ENCODE data around the gene TMPRSS6.

Gene TMPRSS6

DNA sequence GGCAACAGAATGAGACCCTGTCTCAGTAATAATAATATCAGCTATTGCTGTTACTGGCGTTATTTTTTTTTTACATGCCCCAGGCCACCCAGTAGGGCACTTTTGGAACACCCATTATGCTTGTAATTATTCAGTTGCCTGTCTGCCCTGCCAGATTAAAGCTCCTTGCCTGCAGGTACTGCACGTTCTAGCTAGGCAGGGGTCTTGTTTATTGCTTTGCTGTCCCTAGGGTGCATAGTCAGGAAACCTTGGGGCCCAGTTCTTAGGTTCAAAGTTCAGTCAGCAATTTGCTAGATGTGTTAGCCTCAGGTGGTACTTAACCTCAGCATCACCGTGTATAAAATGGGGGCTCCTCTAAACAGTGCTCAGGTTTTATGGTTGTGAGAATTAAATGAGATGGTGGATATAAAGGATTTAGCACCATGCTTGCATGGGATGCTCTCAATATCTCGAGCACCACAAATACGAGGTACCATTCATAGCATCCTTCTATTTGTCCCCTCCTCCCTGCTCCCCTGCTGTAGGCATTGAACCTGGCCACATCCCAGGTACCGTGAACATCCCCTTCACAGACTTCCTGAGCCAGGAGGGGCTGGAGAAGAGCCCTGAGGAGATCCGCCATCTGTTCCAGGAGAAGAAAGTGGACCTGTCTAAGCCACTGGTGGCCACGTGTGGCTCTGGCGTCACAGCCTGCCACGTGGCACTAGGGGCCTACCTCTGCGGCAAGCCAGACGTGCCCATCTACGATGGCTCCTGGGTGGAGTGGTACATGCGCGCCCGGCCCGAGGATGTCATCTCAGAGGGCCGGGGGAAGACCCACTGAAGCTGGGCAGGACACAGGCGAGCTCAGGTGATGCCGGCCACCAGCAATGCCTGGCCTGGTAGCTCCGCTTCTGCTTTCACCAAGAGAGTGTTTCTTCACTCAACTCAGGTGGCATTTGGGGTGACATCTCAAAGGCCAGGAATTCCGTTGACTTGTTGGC is 80.5 kb downstream of the TMPRSS6 start:
- no peak overlapping the region for H3K4me3 ChIP-seq (ENCODE audit: low read depth in 1 of 2, low read length in 2 of 2)
- no peaks in the 10 kb centered on the region for H3K27me3 ChIP-seq (ENCODE audit: low read depth, low read length)
- H3K36me3 ChIP-seq (ENCODE audit: control insufficient read depth in 1 of 2, insufficient read depth in 2 of 2, low read length in 2 of 2): peaks cover 27 to 59% of the 10 kb centered on the region in 2 donors
- no peak overlapping the region for H3K27ac ChIP-seq (ENCODE audit: low read length)
- no peaks in the 10 kb centered on the region for H3K9me3 ChIP-seq (ENCODE audit: control insufficient read depth in 1 of 2, low read length in 2 of 2)
- H3K4me1 ChIP-seq (ENCODE audit: control insufficient read depth in 1 of 2, insufficient read depth in 2 of 2, low read length in 2 of 2): no peaks in the 10 kb centered on the region

DNA sequence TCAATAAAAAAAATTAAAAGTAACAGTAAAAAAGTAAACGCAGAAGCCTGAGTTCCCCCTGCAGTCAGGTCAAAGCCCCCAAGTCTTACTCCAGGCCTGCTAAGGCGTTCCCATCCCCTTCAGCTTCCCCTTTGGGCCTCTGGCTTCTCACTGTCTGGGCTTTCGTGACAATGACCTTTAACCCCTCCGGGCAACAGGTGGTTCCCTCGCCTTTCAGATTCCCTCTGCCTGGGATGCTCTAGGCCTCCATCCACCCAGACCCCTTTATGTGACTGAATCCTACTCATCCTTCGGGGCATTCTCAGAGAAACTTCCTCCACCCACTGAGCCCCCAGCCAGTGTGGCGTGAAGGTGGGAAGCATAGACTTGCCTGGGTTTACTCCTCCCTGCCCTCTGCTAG is 82.0 kb downstream of the TMPRSS6 start:
- H3K27me3 ChIP-seq (ENCODE audit: low read depth, low read length): no peaks in the 10 kb centered on the region
- no peak overlapping the region for H3K4me3 ChIP-seq (ENCODE audit: low read depth in 1 of 2, low read length in 2 of 2)
- H3K36me3 ChIP-seq (ENCODE audit: control insufficient read depth in 1 of 2, insufficient read depth in 2 of 2, low read length in 2 of 2): peaks cover 27 to 62% of the 10 kb centered on the region in 2 donors
- no peaks in the 10 kb centered on the region for H3K9me3 ChIP-seq (ENCODE audit: control insufficient read depth in 1 of 2, low read length in 2 of 2)
- H3K4me1 ChIP-seq (ENCODE audit: control insufficient read depth in 1 of 2, insufficient read depth in 2 of 2, low read length in 2 of 2): peaks cover 0 to 2% of the 10 kb centered on the region in 2 donors
- no peak overlapping the region for H3K27ac ChIP-seq (ENCODE audit: low read length)

DNA sequence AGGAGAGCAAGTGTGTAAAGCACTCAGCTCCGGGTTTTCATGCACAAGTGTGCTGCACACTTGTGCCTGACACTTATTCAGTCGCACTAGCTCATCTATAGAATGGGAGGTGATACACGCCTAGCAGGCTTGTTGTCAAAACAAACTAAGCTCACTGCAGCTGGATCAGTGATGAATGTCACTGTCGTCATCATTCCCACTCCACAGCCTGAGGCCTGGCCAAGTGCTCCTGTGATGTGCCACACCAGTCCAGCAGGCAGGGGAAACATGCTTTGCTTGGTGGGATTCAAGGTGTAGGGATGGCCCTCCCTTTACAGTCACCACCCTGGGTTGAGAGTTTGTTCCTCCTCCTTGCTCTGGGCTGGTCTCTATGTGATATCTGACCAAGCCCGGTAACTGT is 83.2 kb downstream of the TMPRSS6 start:
- Histone ChIP-seq H3K9me3 (ENCODE audit: control insufficient read depth in 1 of 2, low read length in 2 of 2) (no peaks in the 10 kb centered on the region), H3K36me3 (ENCODE audit: control insufficient read depth in 1 of 2, insufficient read depth in 2 of 2, low read length in 2 of 2) (peaks cover 27 to 62% of the 10 kb centered on the region in 2 donors), H3K27me3 (ENCODE audit: low read depth, low read length) (no peaks in the 10 kb centered on the region), H3K4me1 (ENCODE audit: control insufficient read depth in 1 of 2, insufficient read depth in 2 of 2, low read length in 2 of 2) (peaks cover 6 to 10% of the 10 kb centered on the region in 2 donors), H3K27ac (ENCODE audit: low read length) (no peak overlapping the region), H3K4me3 (ENCODE audit: low read depth in 1 of 2, low read length in 2 of 2) (no peak overlapping the region)

DNA sequence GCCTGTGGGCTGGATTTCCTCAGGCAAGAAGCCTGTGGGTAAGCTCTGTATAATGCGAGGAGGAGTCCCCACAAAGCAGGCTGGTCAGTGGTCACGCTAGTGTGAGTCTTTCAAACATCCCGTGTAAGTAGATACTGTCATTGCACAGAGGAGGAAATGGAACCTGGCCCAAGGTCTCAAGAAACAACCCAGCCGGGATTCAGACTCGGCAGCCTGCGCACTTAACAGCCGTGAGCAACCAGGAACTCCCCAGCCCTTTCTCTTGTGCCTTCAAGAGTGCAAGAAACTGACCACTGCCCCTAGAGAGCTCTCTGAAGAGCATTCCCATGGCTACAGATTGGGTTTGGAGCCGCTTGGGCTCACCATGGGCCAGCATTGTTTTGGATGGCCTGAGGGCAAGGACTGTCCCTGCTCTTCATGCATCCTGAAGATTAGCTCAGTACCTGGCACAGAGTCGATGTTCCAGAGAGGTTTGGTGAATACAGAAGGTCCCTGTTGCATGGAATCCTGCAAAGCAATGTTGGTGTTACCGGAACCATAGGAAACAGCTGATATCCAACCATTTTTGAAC is 83.9 kb downstream of the TMPRSS6 start:
- no peaks in the 10 kb centered on the region for H3K9me3 ChIP-seq (ENCODE audit: control insufficient read depth in 1 of 2, low read length in 2 of 2)
- H3K36me3 ChIP-seq (ENCODE audit: control insufficient read depth in 1 of 2, insufficient read depth in 2 of 2, low read length in 2 of 2): peaks cover 27 to 59% of the 10 kb centered on the region in 2 donors
- peak overlapping the region; percentile 57 for H3K27ac ChIP-seq (ENCODE audit: low read length)
- H3K4me3 ChIP-seq (ENCODE audit: low read depth in 1 of 2, low read length in 2 of 2): peak overlapping the region in 1 of 2 donors; percentile 8
- H3K27me3 ChIP-seq (ENCODE audit: low read depth, low read length): no peaks in the 10 kb centered on the region
- peaks cover 6 to 12% of the 10 kb centered on the region in 2 donors for H3K4me1 ChIP-seq (ENCODE audit: control insufficient read depth in 1 of 2, insufficient read depth in 2 of 2, low read length in 2 of 2)

DNA sequence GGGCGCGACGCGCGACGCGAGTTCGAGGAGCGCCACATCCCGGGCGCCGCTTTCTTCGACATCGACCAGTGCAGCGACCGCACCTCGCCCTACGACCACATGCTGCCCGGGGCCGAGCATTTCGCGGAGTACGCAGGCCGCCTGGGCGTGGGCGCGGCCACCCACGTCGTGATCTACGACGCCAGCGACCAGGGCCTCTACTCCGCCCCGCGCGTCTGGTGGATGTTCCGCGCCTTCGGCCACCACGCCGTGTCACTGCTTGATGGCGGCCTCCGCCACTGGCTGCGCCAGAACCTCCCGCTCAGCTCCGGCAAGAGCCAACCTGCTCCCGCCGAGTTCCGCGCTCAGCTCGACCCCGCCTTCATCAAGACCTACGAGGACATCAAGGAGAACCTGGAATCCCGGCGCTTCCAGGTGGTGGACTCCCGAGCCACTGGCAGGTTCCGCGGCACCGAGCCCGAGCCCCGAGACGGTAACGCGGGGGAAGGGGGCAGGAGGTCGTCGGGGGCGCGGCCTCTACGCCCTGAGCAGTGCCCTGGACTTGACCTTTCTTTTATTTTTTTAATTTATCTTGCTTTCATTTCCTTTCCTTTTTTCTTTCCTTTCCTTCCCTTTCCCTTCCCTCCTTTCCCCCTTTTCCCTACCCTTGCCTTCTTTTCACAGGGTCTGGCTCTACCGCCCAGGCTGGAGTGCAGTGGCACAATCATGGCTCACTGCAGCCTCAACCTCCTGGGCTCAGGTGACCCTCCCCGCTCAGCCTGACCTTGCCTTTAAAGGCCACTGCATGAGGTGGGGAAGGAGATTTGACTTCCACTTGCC is 85.0 kb downstream of the TMPRSS6 start:
- H3K27ac ChIP-seq (ENCODE audit: low read length): peak overlapping the region; percentile 57
- H3K4me3 ChIP-seq (ENCODE audit: low read depth in 1 of 2, low read length in 2 of 2): no peak overlapping the region
- no peaks in the 10 kb centered on the region for H3K9me3 ChIP-seq (ENCODE audit: control insufficient read depth in 1 of 2, low read length in 2 of 2)
- no peaks in the 10 kb centered on the region for H3K27me3 ChIP-seq (ENCODE audit: low read depth, low read length)
- H3K4me1 ChIP-seq (ENCODE audit: control insufficient read depth in 1 of 2, insufficient read depth in 2 of 2, low read length in 2 of 2): peaks cover 6 to 18% of the 10 kb centered on the region in 2 donors
- peaks cover 22 to 49% of the 10 kb centered on the region in 2 donors for H3K36me3 ChIP-seq (ENCODE audit: control insufficient read depth in 1 of 2, insufficient read depth in 2 of 2, low read length in 2 of 2)

DNA sequence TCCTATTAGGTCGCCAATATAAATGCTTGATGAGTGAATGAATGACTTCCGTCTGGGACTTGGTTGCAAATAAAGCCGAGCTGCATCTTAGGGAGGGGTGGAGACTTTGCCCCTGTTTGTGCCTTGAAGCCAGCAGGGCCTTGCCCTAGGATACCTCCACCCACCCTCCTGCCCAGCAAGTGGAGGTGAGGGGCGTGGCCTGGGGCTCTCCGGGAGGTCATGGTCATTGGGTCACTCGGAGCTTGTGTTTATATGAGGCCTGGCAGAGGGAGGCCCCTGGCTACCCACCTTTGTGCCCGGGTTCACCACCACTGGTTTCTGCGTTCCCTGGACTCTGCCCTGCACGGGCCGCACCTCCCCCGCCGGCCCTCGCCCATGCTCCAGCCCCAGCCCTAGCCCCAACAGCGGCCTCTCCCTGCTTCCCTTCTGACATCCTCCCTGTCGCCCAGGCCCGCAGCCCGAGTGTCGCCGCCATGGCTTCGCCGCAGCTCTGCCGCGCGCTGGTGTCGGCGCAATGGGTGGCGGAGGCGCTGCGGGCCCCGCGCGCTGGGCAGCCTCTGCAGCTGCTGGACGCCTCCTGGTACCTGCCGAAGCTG is 85.7 kb downstream of the TMPRSS6 start:
- Histone ChIP-seq H3K36me3 (ENCODE audit: control insufficient read depth in 1 of 2, insufficient read depth in 2 of 2, low read length in 2 of 2) (peaks cover 18 to 42% of the 10 kb centered on the region in 2 donors), H3K9me3 (ENCODE audit: control insufficient read depth in 1 of 2, low read length in 2 of 2) (no peaks in the 10 kb centered on the region)

DNA sequence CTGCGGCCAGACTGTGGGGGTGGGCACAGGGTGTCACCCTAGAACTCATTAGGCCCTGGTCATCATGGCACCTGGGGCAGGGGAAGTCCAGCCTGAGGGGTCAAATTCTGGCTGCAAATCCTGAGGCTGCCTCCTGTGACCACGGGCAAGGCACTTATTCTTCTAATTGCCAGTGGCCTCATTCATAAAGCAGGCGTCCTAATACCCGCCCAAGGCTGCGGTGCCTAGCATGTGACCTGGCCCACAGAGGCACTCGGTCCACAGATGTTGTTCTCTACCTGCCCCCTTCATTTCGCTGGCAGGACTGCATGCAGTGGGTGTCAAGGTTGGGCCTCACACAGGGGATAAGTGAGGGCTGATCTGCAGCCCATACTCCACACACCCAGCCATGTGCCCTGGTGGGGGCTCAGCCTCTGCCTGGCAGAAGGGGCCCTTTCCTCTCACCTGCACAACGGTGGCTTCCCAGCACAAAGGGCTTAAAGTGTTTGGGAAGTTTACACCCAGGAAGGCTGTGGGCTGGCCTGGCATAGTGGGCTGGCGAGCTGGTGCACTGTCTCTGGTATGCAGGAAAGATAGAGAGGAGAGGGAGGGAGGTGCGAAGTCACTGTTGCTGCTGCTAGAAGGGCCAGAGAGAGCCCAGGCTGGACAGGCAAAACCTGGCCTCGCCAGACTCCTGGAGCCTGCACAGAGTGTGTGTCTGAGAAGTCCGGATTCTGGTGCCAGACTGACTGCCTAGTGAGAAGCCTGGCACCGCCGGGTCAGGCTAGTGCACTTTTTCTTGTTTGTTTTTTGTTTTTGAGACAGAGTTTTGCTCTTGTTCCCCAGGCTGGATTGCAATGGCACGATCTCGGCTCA is 86.8 kb downstream of the TMPRSS6 start:
- Histone ChIP-seq H3K27me3 (ENCODE audit: low read depth, low read length) (no peaks in the 10 kb centered on the region), H3K4me3 (ENCODE audit: low read depth in 1 of 2, low read length in 2 of 2) (no peak overlapping the region), H3K36me3 (ENCODE audit: control insufficient read depth in 1 of 2, insufficient read depth in 2 of 2, low read length in 2 of 2) (peaks cover 16 to 36% of the 10 kb centered on the region in 2 donors), H3K9me3 (ENCODE audit: control insufficient read depth in 1 of 2, low read length in 2 of 2) (no peaks in the 10 kb centered on the region), H3K4me1 (ENCODE audit: control insufficient read depth in 1 of 2, insufficient read depth in 2 of 2, low read length in 2 of 2) (peaks cover 8 to 28% of the 10 kb centered on the region in 2 donors), H3K27ac (ENCODE audit: low read length) (peak overlapping the region; percentile 8)

More for the DNA sequence above, 85.7 kb downstream of the TMPRSS6 start:
- H3K4me1 ChIP-seq (ENCODE audit: control insufficient read depth in 1 of 2, insufficient read depth in 2 of 2, low read length in 2 of 2): peaks cover 6 to 18% of the 10 kb centered on the region in 2 donors
- no peak overlapping the region for H3K4me3 ChIP-seq (ENCODE audit: low read depth in 1 of 2, low read length in 2 of 2)
- peak overlapping the region; percentile 29 for H3K27ac ChIP-seq (ENCODE audit: low read length)
- H3K27me3 ChIP-seq (ENCODE audit: low read depth, low read length): no peaks in the 10 kb centered on the region

DNA sequence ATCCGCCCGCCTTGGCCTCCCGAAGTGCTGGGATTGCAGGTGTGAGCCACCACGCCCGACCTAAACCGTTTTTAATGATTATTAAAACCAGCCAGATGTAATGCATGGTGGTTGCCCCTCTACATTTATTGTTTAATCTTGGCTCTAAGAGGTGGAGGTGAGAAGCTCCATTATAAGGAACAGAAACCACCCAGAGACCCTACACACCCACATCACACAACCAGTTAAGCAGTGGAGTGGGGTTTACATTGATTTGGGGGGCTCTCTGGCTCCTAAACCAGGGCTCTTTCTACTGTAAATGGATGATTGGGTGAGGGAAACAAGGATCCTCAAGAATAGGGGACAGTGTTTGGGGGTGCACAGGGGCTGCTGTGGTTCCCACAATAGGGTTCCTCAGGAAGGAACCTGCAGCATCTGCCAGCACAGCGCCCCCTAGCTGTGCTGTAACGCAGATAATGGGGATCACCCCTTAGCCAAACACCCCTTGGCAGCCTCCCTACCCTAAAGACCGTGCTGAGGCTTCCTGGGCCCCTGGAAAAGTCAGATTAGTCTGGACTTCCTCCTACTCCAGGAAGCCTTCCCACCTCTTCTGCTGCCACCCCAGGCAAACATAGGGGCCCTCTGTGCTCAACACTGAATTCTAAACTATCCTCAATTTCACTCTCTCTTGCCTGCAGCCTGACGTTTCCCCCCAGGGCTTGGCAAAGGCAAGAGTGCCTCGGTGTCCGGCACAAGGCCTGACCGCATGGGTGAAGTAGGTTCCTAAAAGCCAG is 87.6 kb downstream of the TMPRSS6 start:
- H3K4me3 ChIP-seq (ENCODE audit: low read depth in 1 of 2, low read length in 2 of 2): no peak overlapping the region
- no peaks in the 10 kb centered on the region for H3K9me3 ChIP-seq (ENCODE audit: control insufficient read depth in 1 of 2, low read length in 2 of 2)
- peak overlapping the region; percentile 8 for H3K27ac ChIP-seq (ENCODE audit: low read length)
- H3K36me3 ChIP-seq (ENCODE audit: control insufficient read depth in 1 of 2, insufficient read depth in 2 of 2, low read length in 2 of 2): peaks cover 11 to 28% of the 10 kb centered on the region in 2 donors
- H3K27me3 ChIP-seq (ENCODE audit: low read depth, low read length): no peaks in the 10 kb centered on the region
- H3K4me1 ChIP-seq (ENCODE audit: control insufficient read depth in 1 of 2, insufficient read depth in 2 of 2, low read length in 2 of 2): peaks cover 13 to 36% of the 10 kb centered on the region in 2 donors

DNA sequence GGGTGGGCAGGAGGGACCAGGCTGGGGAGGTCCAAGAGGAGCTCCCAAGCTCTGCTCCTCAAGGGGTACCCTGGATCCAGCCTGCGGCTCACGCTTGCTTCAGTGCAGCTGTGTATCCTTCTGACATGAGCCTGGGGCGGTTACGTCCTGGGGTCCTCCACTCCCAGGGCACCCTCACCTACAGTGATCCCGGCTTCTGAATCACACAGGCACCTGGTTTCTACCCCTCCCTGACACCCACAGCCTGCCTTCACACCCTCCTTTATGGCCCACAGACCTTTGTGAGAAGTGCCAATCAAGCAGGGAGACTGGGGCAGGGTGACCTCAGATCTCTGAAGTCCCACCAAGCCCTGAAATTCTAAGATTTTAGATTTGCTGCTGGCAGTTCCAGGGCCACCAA is 88.5 kb downstream of the TMPRSS6 start:
- Histone ChIP-seq H3K27ac (ENCODE audit: low read length) (no peak overlapping the region), H3K27me3 (ENCODE audit: low read depth, low read length) (no peaks in the 10 kb centered on the region), H3K4me3 (ENCODE audit: low read depth in 1 of 2, low read length in 2 of 2) (no peak overlapping the region), H3K9me3 (ENCODE audit: control insufficient read depth in 1 of 2, low read length in 2 of 2) (no peaks in the 10 kb centered on the region), H3K36me3 (ENCODE audit: control insufficient read depth in 1 of 2, insufficient read depth in 2 of 2, low read length in 2 of 2) (peaks cover 6 to 19% of the 10 kb centered on the region in 2 donors), H3K4me1 (ENCODE audit: control insufficient read depth in 1 of 2, insufficient read depth in 2 of 2, low read length in 2 of 2) (peaks cover 13 to 43% of the 10 kb centered on the region in 2 donors)

DNA sequence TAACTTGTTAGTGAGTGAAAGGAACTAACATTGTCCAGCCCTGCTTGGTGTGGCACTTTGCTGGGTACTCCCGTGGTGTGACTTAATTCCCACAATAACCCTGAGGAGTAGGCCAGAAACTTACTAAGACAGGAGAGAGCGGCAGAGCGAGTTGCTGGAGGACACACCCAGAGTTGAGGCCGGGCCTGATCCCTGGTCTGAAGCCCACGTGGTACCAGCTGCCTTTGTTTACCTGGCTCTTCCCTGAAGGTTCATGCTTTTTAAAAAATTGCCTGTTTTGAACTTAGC is 89.4 kb downstream of the TMPRSS6 start:
- Histone ChIP-seq H3K27me3 (ENCODE audit: low read depth, low read length) (no peaks in the 10 kb centered on the region), H3K9me3 (ENCODE audit: control insufficient read depth in 1 of 2, low read length in 2 of 2) (no peaks in the 10 kb centered on the region), H3K36me3 (ENCODE audit: control insufficient read depth in 1 of 2, insufficient read depth in 2 of 2, low read length in 2 of 2) (peaks cover 0 to 13% of the 10 kb centered on the region in 2 donors), H3K4me3 (ENCODE audit: low read depth in 1 of 2, low read length in 2 of 2) (peak overlapping the region; percentile 84 to 96), H3K4me1 (ENCODE audit: control insufficient read depth in 1 of 2, insufficient read depth in 2 of 2, low read length in 2 of 2) (peaks cover 16 to 44% of the 10 kb centered on the region in 2 donors), H3K27ac (ENCODE audit: low read length) (peak overlapping the region; percentile 75)

All from muscle layer of duodenum (tissue), 2 donors.